Neuron (in vitro differentiated cells): ENCODE measurements around the gene COLEC11.

ENCODE experiments used
- H2AFZ ChIP-seq: one replicate; pipeline ENCODE4 v1.6.1; 2013; ENCODE audit warnings: low read depth, mild to moderate bottlenecking, inconsistent platforms, low read length, moderate library complexity
- H3K27me3 ChIP-seq: one replicate; pipeline ENCODE4 v1.6.1; 2013; ENCODE audit warnings: low read length; ENCODE audit not compliant: insufficient read depth
- H3K36me3 ChIP-seq: one replicate; pipeline ENCODE4 v1.6.1; 2013; ENCODE audit warnings: low read length; ENCODE audit not compliant: insufficient read depth
- H3K4me1 ChIP-seq: one replicate; pipeline ENCODE4 v1.6.1; 2013; ENCODE audit warnings: low read length; ENCODE audit not compliant: insufficient read depth
- H3K4me3 ChIP-seq: 2 replicates; pipeline ENCODE4 v1.5.1; 2013; ENCODE audit warnings: mild to moderate bottlenecking, low read length, moderate library complexity
- H3K9me3 ChIP-seq: one replicate; pipeline ENCODE4 v1.6.1; 2013; ENCODE audit warnings: low read length

The COLEC11 gene

GRCh38 chr2:3626812-3627499 lies 32.0 kb downstream of the COLEC11 start:
- Histone ChIP-seq H3K27me3 (no peaks in the 10 kb centered on the region), H3K4me3 (no peak overlapping the region), H2AFZ (no peak overlapping the region), H3K4me1 (peaks cover 3% of the 10 kb centered on the region), H3K36me3 (no peaks in the 10 kb centered on the region), H3K9me3 (no peaks in the 10 kb centered on the region)

GRCh38 chr2:3627500-3628100 lies 32.7 kb downstream of the COLEC11 start:
- Histone ChIP-seq H3K4me1 (peaks cover 3% of the 10 kb centered on the region), H2AFZ (no peak overlapping the region), H3K36me3 (no peaks in the 10 kb centered on the region), H3K9me3 (no peaks in the 10 kb centered on the region), H3K27me3 (no peaks in the 10 kb centered on the region), H3K4me3 (no peak overlapping the region)

GRCh38 chr2:3628241-3628679 lies 33.3 kb downstream of the COLEC11 start:
- no peaks in the 10 kb centered on the region for H3K27me3 ChIP-seq
- H2AFZ ChIP-seq, result no peak overlapping the region
- H3K36me3 ChIP-seq, result no peaks in the 10 kb centered on the region
- H3K4me1 ChIP-seq, result peaks cover 3% of the 10 kb centered on the region
- no peak overlapping the region for H3K4me3 ChIP-seq
- H3K9me3 ChIP-seq, result no peaks in the 10 kb centered on the region

GRCh38 chr2:3628800-3629199 lies 33.9 kb downstream of the COLEC11 start:
- no peaks in the 10 kb centered on the region for H3K27me3 ChIP-seq
- peaks cover 3% of the 10 kb centered on the region for H3K4me1 ChIP-seq
- H2AFZ ChIP-seq, result no peak overlapping the region
- H3K4me3 ChIP-seq, result no peak overlapping the region
- H3K9me3 ChIP-seq, result no peaks in the 10 kb centered on the region
- no peaks in the 10 kb centered on the region for H3K36me3 ChIP-seq

GRCh38 chr2:3630631-3631030 lies 35.7 kb downstream of the COLEC11 start:
- Histone ChIP-seq H3K36me3 (no peaks in the 10 kb centered on the region), H3K4me1 (peaks cover 3% of the 10 kb centered on the region), H3K27me3 (no peaks in the 10 kb centered on the region), H2AFZ (no peak overlapping the region), H3K9me3 (no peaks in the 10 kb centered on the region), H3K4me3 (no peak overlapping the region)

- Histone ChIP-seq H3K4me3 (no peak overlapping the region), H3K4me1 (peaks cover 3% of the 10 kb centered on the region), H3K9me3 (no peaks in the 10 kb centered on the region), H3K36me3 (no peaks in the 10 kb centered on the region), H3K27me3 (no peaks in the 10 kb centered on the region), H2AFZ (no peak overlapping the region)
Observed at GRCh38 chr2:3631161-3631850, 36.4 kb downstream of the COLEC11 start.

GRCh38 chr2:3631851-3632659 lies 37.1 kb downstream of the COLEC11 start:
- no peaks in the 10 kb centered on the region for H3K36me3 ChIP-seq
- H3K4me1 ChIP-seq, result no peaks in the 10 kb centered on the region
- no peak overlapping the region for H3K4me3 ChIP-seq
- H3K9me3 ChIP-seq, result no peaks in the 10 kb centered on the region
- no peak overlapping the region for H2AFZ ChIP-seq
- H3K27me3 ChIP-seq, result no peaks in the 10 kb centered on the region

- Histone ChIP-seq H3K4me3 (no peak overlapping the region), H3K4me1 (no peaks in the 10 kb centered on the region), H3K27me3 (no peaks in the 10 kb centered on the region), H3K36me3 (no peaks in the 10 kb centered on the region), H3K9me3 (no peaks in the 10 kb centered on the region), H2AFZ (no peak overlapping the region)
Observed at GRCh38 chr2:3633089-3633981, 38.4 kb downstream of the COLEC11 start.

- Histone ChIP-seq H3K4me3 (no peak overlapping the region), H3K9me3 (no peaks in the 10 kb centered on the region), H3K4me1 (no peaks in the 10 kb centered on the region), H2AFZ (no peak overlapping the region), H3K36me3 (no peaks in the 10 kb centered on the region), H3K27me3 (no peaks in the 10 kb centered on the region)
Observed at GRCh38 chr2:3633982-3634595, 39.2 kb downstream of the COLEC11 start.

- no peaks in the 10 kb centered on the region for H3K27me3 ChIP-seq
- no peaks in the 10 kb centered on the region for H3K36me3 ChIP-seq
- no peaks in the 10 kb centered on the region for H3K9me3 ChIP-seq
- H3K4me3 ChIP-seq, result no peak overlapping the region
- H2AFZ ChIP-seq, result no peak overlapping the region
- no peaks in the 10 kb centered on the region for H3K4me1 ChIP-seq
Observed at GRCh38 chr2:3634596-3635121, 39.7 kb downstream of the COLEC11 start.

GRCh38 chr2:3635171-3635974 lies 40.5 kb downstream of the COLEC11 start:
- H3K4me1 ChIP-seq, result no peaks in the 10 kb centered on the region
- H2AFZ ChIP-seq, result no peak overlapping the region
- H3K36me3 ChIP-seq, result no peaks in the 10 kb centered on the region

More at GRCh38 chr2:3635171-3635974, 40.5 kb downstream of the COLEC11 start:
- H3K4me3 ChIP-seq, result no peak overlapping the region
- H3K9me3 ChIP-seq, result no peaks in the 10 kb centered on the region
- no peaks in the 10 kb centered on the region for H3K27me3 ChIP-seq
